ENCODE data around the gene RDX.

The RDX gene

GRCh38 chr11:110261195-110262071 is 35.0 kb downstream of the RDX start:
- Histone ChIP-seq H4K12ac (ENCODE audit: low read depth, low read length) (no peak overlapping the region), H3K9ac (ENCODE audit: low read length) (no peak overlapping the region), H3K4me2 (ENCODE audit: low read length) (no peak overlapping the region), H3K23ac (ENCODE audit: low read length) (no peak overlapping the region), H3K9me3 (ENCODE audit: insufficient read depth, low read depth, low read length) (no peaks in the 10 kb centered on the region), H3K27me3 (ENCODE audit: insufficient read depth, low read length) (no peaks in the 10 kb centered on the region), H2AFZ (ENCODE audit: insufficient read depth, low read length, poor library complexity) (no peak overlapping the region), H3K27ac (ENCODE audit: low read depth, low read length) (no peak overlapping the region), H2BK5ac (ENCODE audit: low read depth, low read length, poor library complexity) (no peak overlapping the region), H4K8ac (ENCODE audit: low read depth, low read length) (no peak overlapping the region), H3K4me3 (ENCODE audit: low read depth, low read length) (no peak overlapping the region), H3K14ac (ENCODE audit: low read length) (no peak overlapping the region), H3K36me3 (ENCODE audit: control insufficient read depth in 1 of 2, insufficient read depth in 2 of 2, low read length in 2 of 2) (peaks cover 23% of the 10 kb centered on the region in 2 experiments), H3K18ac (ENCODE audit: low read length) (no peak overlapping the region), H3K4ac (ENCODE audit: low read depth, low read length) (no peak overlapping the region), H4K91ac (ENCODE audit: low read depth, low read length) (no peak overlapping the region), H3K4me1 (ENCODE audit: control insufficient read depth in 1 of 2, insufficient read depth in 2 of 2, low read length in 2 of 2) (no peaks in the 10 kb centered on the region), H3K79me2 (ENCODE audit: control insufficient read depth, insufficient read depth, low read length, poor library complexity) (no peaks in the 10 kb centered on the region), H2BK120ac (ENCODE audit: insufficient read depth, low read length, poor library complexity) (no peak overlapping the region), H2BK12ac (ENCODE audit: low read length) (no peak overlapping the region), H3K79me1 (ENCODE audit: low read length) (no peaks in the 10 kb centered on the region), H2AK5ac (ENCODE audit: low read length) (no peak overlapping the region)
- DNase-seq: no peak
- no CpG with 5 or more reads among the region's 2 CpGs for WGBS (ENCODE audit: extremely low coverage, insufficient coverage, insufficient read length)

- Histone ChIP-seq H3K23ac (ENCODE audit: low read length) (no peak overlapping the region), H3K9me3 (ENCODE audit: insufficient read depth, low read depth, low read length) (no peaks in the 10 kb centered on the region), H3K27me3 (ENCODE audit: insufficient read depth, low read length) (no peaks in the 10 kb centered on the region), H3K4me2 (ENCODE audit: low read length) (no peak overlapping the region), H3K9ac (ENCODE audit: low read length) (no peak overlapping the region), H2AK5ac (ENCODE audit: low read length) (no peak overlapping the region), H3K18ac (ENCODE audit: low read length) (no peak overlapping the region), H4K12ac (ENCODE audit: low read depth, low read length) (no peak overlapping the region), H3K14ac (ENCODE audit: low read length) (no peak overlapping the region), H2BK120ac (ENCODE audit: insufficient read depth, low read length, poor library complexity) (no peak overlapping the region), H3K79me2 (ENCODE audit: control insufficient read depth, insufficient read depth, low read length, poor library complexity) (no peaks in the 10 kb centered on the region), H3K36me3 (ENCODE audit: control insufficient read depth in 1 of 2, insufficient read depth in 2 of 2, low read length in 2 of 2) (peaks cover 13 to 25% of the 10 kb centered on the region in 2 experiments), H2AFZ (ENCODE audit: insufficient read depth, low read length, poor library complexity) (no peak overlapping the region), H3K79me1 (ENCODE audit: low read length) (no peaks in the 10 kb centered on the region), H2BK12ac (ENCODE audit: low read length) (no peak overlapping the region), H2BK5ac (ENCODE audit: low read depth, low read length, poor library complexity) (no peak overlapping the region), H3K4me3 (ENCODE audit: low read depth, low read length) (no peak overlapping the region), H3K4me1 (ENCODE audit: control insufficient read depth in 1 of 2, insufficient read depth in 2 of 2, low read length in 2 of 2) (no peaks in the 10 kb centered on the region), H4K91ac (ENCODE audit: low read depth, low read length) (no peak overlapping the region), H3K27ac (ENCODE audit: low read depth, low read length) (no peak overlapping the region), H3K4ac (ENCODE audit: low read depth, low read length) (no peak overlapping the region), H4K8ac (ENCODE audit: low read depth, low read length) (no peak overlapping the region)
- no CpG with 5 or more reads among the region's 3 CpGs for WGBS (ENCODE audit: extremely low coverage, insufficient coverage, insufficient read length)
- DNase-seq: no peak
These were observed 42.9 kb downstream of the RDX start for GRCh38 chr11:110253525-110253924.

GRCh38 chr11:110251836-110252235 is 44.6 kb downstream of the RDX start:
- H4K8ac ChIP-seq (ENCODE audit: low read depth, low read length): no peak overlapping the region
- H4K91ac ChIP-seq (ENCODE audit: low read depth, low read length): no peak overlapping the region
- H3K9me3 ChIP-seq (ENCODE audit: insufficient read depth, low read depth, low read length): no peaks in the 10 kb centered on the region
- H2AK5ac ChIP-seq (ENCODE audit: low read length): no peak overlapping the region
- no peak overlapping the region for H2BK120ac ChIP-seq (ENCODE audit: insufficient read depth, low read length, poor library complexity)
- no peak overlapping the region for H3K27ac ChIP-seq (ENCODE audit: low read depth, low read length)
- H3K79me2 ChIP-seq (ENCODE audit: control insufficient read depth, insufficient read depth, low read length, poor library complexity): no peaks in the 10 kb centered on the region
- peaks cover 13 to 27% of the 10 kb centered on the region in 2 experiments for H3K36me3 ChIP-seq (ENCODE audit: control insufficient read depth in 1 of 2, insufficient read depth in 2 of 2, low read length in 2 of 2)
- no peak overlapping the region for H3K4ac ChIP-seq (ENCODE audit: low read depth, low read length)
- DNase-seq: peak in 1 of 2 donors; percentile 21
- H2BK12ac ChIP-seq (ENCODE audit: low read length): no peak overlapping the region
- H3K9ac ChIP-seq (ENCODE audit: low read length): peak overlapping the region; percentile 66
- H3K4me3 ChIP-seq (ENCODE audit: low read depth, low read length): no peak overlapping the region
- WGBS (ENCODE audit: extremely low coverage, insufficient coverage, insufficient read length): no CpG with 5 or more reads among the region's 1 CpG
- H3K4me1 ChIP-seq (ENCODE audit: control insufficient read depth in 1 of 2, insufficient read depth in 2 of 2, low read length in 2 of 2): no peaks in the 10 kb centered on the region
- no peak overlapping the region for H3K23ac ChIP-seq (ENCODE audit: low read length)
- H2BK5ac ChIP-seq (ENCODE audit: low read depth, low read length, poor library complexity): no peak overlapping the region
- H3K14ac ChIP-seq (ENCODE audit: low read length): no peak overlapping the region
- no peak overlapping the region for H2AFZ ChIP-seq (ENCODE audit: insufficient read depth, low read length, poor library complexity)
- no peaks in the 10 kb centered on the region for H3K79me1 ChIP-seq (ENCODE audit: low read length)
- H3K27me3 ChIP-seq (ENCODE audit: insufficient read depth, low read length): no peaks in the 10 kb centered on the region
- no peak overlapping the region for H4K12ac ChIP-seq (ENCODE audit: low read depth, low read length)
- H3K4me2 ChIP-seq (ENCODE audit: low read length): no peak overlapping the region
- no peak overlapping the region for H3K18ac ChIP-seq (ENCODE audit: low read length)

- Histone ChIP-seq H3K27me3 (ENCODE audit: insufficient read depth, low read length) (no peaks in the 10 kb centered on the region), H3K23ac (ENCODE audit: low read length) (no peak overlapping the region), H3K79me1 (ENCODE audit: low read length) (no peaks in the 10 kb centered on the region), H3K9me3 (ENCODE audit: insufficient read depth, low read depth, low read length) (no peaks in the 10 kb centered on the region), H2BK120ac (ENCODE audit: insufficient read depth, low read length, poor library complexity) (no peak overlapping the region), H4K12ac (ENCODE audit: low read depth, low read length) (no peak overlapping the region), H3K4me1 (ENCODE audit: control insufficient read depth in 1 of 2, insufficient read depth in 2 of 2, low read length in 2 of 2) (no peaks in the 10 kb centered on the region), H2BK12ac (ENCODE audit: low read length) (no peak overlapping the region), H3K4me3 (ENCODE audit: low read depth, low read length) (no peak overlapping the region), H3K36me3 (ENCODE audit: control insufficient read depth in 1 of 2, insufficient read depth in 2 of 2, low read length in 2 of 2) (peaks cover 16 to 34% of the 10 kb centered on the region in 2 experiments), H3K4me2 (ENCODE audit: low read length) (no peak overlapping the region), H3K27ac (ENCODE audit: low read depth, low read length) (no peak overlapping the region), H2AK5ac (ENCODE audit: low read length) (no peak overlapping the region), H2BK5ac (ENCODE audit: low read depth, low read length, poor library complexity) (no peak overlapping the region), H4K8ac (ENCODE audit: low read depth, low read length) (no peak overlapping the region), H2AFZ (ENCODE audit: insufficient read depth, low read length, poor library complexity) (no peak overlapping the region), H4K91ac (ENCODE audit: low read depth, low read length) (no peak overlapping the region), H3K4ac (ENCODE audit: low read depth, low read length) (no peak overlapping the region), H3K18ac (ENCODE audit: low read length) (no peak overlapping the region), H3K14ac (ENCODE audit: low read length) (no peak overlapping the region), H3K79me2 (ENCODE audit: control insufficient read depth, insufficient read depth, low read length, poor library complexity) (no peaks in the 10 kb centered on the region), H3K9ac (ENCODE audit: low read length) (no peak overlapping the region)
- DNase-seq: no peak
- WGBS (ENCODE audit: extremely low coverage, insufficient coverage, insufficient read length): no CpG with 5 or more reads among the region's 2 CpGs
These were observed 46.2 kb downstream of the RDX start for GRCh38 chr11:110250168-110250567.
